ENCODE results near the gene NR5A2. TPM values are rescaled to one million over a fixed set of nuclear protein-coding genes. Genes with fewer than 3 reads are reported as not detected.

NR5A2 gene
- polyA plus RNA-seq, 3 donors, result 0.03 to 0.31 TPM; not detected in 1

GRCh38 chr1:200039849-200040474 lies 12.5 kb downstream of the NR5A2 start:
- H3K4me1 ChIP-seq (ENCODE audit: control insufficient read depth in 1 of 2, insufficient read depth in 2 of 2, low read length in 2 of 2), result peaks cover 42 to 62% of the 10 kb centered on the region in 2 donors
- peak overlapping the region; percentile 33 to 84 (median 60) for H3K4me3 ChIP-seq (replicated peaks in 1 of 3; ENCODE audit: low read depth in 2 of 3, low read length in 3 of 3)
- Mint-ChIP-seq H3K4me1 (peaks cover 45% of the 10 kb centered on the region), H3K36me3 (peaks cover 10 to 11% of the 10 kb centered on the region in 2 donors), H3K27ac (peak overlapping the region in 1 of 7 donors; percentile 68), H3K27me3 (ENCODE audit: low read depth in 3 of 3) (peaks cover 5 to 50% (median 48%) of the 10 kb centered on the region in 3 donors), H3K9me3 (peaks cover 0 to 46% (median 24%) of the 10 kb centered on the region in 7 donors), H3K4me3 (peak overlapping the region; percentile 89 to 95)
- WGBS (ENCODE audit: insufficient coverage), result 2% methylated on average over 16 of the region's 26 CpGs
- peak overlapping the region; percentile 93 for H2AFZ ChIP-seq (ENCODE audit: insufficient read depth, low read depth, low read length, poor library complexity, severe bottlenecking)
- H3K36me3 ChIP-seq (replicated peaks in 1 of 2; ENCODE audit: control insufficient read depth in 1 of 2, insufficient read depth in 2 of 2, low read length in 2 of 2), result no peaks in the 10 kb centered on the region
- TF ChIP-seq, protein P1, sequence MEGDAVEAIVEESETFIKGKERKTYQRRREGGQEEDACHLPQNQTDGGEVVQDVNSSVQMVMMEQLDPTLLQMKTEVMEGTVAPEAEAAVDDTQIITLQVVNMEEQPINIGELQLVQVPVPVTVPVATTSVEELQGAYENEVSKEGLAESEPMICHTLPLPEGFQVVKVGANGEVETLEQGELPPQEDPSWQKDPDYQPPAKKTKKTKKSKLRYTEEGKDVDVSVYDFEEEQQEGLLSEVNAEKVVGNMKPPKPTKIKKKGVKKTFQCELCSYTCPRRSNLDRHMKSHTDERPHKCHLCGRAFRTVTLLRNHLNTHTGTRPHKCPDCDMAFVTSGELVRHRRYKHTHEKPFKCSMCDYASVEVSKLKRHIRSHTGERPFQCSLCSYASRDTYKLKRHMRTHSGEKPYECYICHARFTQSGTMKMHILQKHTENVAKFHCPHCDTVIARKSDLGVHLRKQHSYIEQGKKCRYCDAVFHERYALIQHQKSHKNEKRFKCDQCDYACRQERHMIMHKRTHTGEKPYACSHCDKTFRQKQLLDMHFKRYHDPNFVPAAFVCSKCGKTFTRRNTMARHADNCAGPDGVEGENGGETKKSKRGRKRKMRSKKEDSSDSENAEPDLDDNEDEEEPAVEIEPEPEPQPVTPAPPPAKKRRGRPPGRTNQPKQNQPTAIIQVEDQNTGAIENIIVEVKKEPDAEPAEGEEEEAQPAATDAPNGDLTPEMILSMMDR (IDR thresholded peaks at IDR 0.05), result no peak
- H3K9me3 ChIP-seq (replicated peaks in 1 of 2; ENCODE audit: control insufficient read depth in 1 of 2, insufficient read depth in 1 of 2, low read length in 2 of 2), result peaks cover 0 to 45% of the 10 kb centered on the region in 2 donors
- DNase-seq, result no peak
- no peaks in the 10 kb centered on the region for H3K79me2 ChIP-seq (ENCODE audit: insufficient read depth, low read length)
- no peaks in the 10 kb centered on the region for H4K20me1 ChIP-seq (ENCODE audit: insufficient read depth, low read length)
- intact Hi-C loops (cut with micrococcal nuclease), result loop anchor here in 1 of 2 donors (10.0 kb wide), 1 partner anchor 355 kb away; no protein-coding TSS in a partner anchor
- H3K27ac ChIP-seq (ENCODE audit: low read depth in 1 of 2, low read length in 2 of 2), result no peak overlapping the region
- H3K27me3 ChIP-seq (ENCODE audit: control insufficient read depth in 2 of 2, insufficient read depth in 2 of 2, low read length in 2 of 2), result peaks cover 92 to 97% of the 10 kb centered on the region in 2 donors
- peak overlapping the region; percentile 98 for H3K4me2 ChIP-seq (replicated peaks; ENCODE audit: extremely low read depth, low read length, poor library complexity, severe bottlenecking)
- peak overlapping the region; percentile 52 for H3K9ac ChIP-seq (ENCODE audit: insufficient read depth, low read length, poor library complexity, severe bottlenecking)

- H3K9me3 ChIP-seq (replicated peaks in 1 of 2; ENCODE audit: control insufficient read depth in 1 of 2, insufficient read depth in 1 of 2, low read length in 2 of 2), result peaks cover 0 to 39% of the 10 kb centered on the region in 2 donors
- H3K4me3 ChIP-seq (replicated peaks in 1 of 3; ENCODE audit: low read depth in 2 of 3, low read length in 3 of 3), result no peak overlapping the region
- Mint-ChIP-seq H3K36me3 (peaks cover 9 to 10% of the 10 kb centered on the region in 2 donors), H3K4me1 (peaks cover 45% of the 10 kb centered on the region), H3K27ac (no peak overlapping the region), H3K27me3 (ENCODE audit: low read depth in 3 of 3) (peaks cover 11 to 57% (median 54%) of the 10 kb centered on the region in 3 donors), H3K4me3 (peak overlapping the region; percentile 4 to 95), H3K9me3 (peaks cover 0 to 46% (median 24%) of the 10 kb centered on the region in 7 donors)
- no peaks in the 10 kb centered on the region for H3K36me3 ChIP-seq (replicated peaks in 1 of 2; ENCODE audit: control insufficient read depth in 1 of 2, insufficient read depth in 2 of 2, low read length in 2 of 2)
- TF ChIP-seq, protein P1 (IDR thresholded peaks at IDR 0.05), result no peak
- no peaks in the 10 kb centered on the region for H4K20me1 ChIP-seq (ENCODE audit: insufficient read depth, low read length)
- 5% methylated on average over 32 of the region's 35 CpGs for WGBS (ENCODE audit: insufficient coverage)
- H3K9ac ChIP-seq (ENCODE audit: insufficient read depth, low read length, poor library complexity, severe bottlenecking), result no peak overlapping the region
- no peak overlapping the region for H3K27ac ChIP-seq (ENCODE audit: low read depth in 1 of 2, low read length in 2 of 2)
- no peak for DNase-seq
- intact Hi-C loops (cut with micrococcal nuclease), result no loop called here
- H3K4me1 ChIP-seq (ENCODE audit: control insufficient read depth in 1 of 2, insufficient read depth in 2 of 2, low read length in 2 of 2), result peaks cover 35 to 56% of the 10 kb centered on the region in 2 donors
- no peak overlapping the region for H2AFZ ChIP-seq (ENCODE audit: insufficient read depth, low read depth, low read length, poor library complexity, severe bottlenecking)
- no peaks in the 10 kb centered on the region for H3K79me2 ChIP-seq (ENCODE audit: insufficient read depth, low read length)
- peaks cover 92 to 97% of the 10 kb centered on the region in 2 donors for H3K27me3 ChIP-seq (ENCODE audit: control insufficient read depth in 2 of 2, insufficient read depth in 2 of 2, low read length in 2 of 2)
- H3K4me2 ChIP-seq (replicated peaks; ENCODE audit: extremely low read depth, low read length, poor library complexity, severe bottlenecking), result peak overlapping the region; percentile 25
Measured at GRCh38 chr1:200040481-200041138, 13.1 kb downstream of the NR5A2 start.
